Superior temporal gyrus (tissue), 1 donor: Measurements from ENCODE around the gene AGAP5.
A peak's percentile ranks its signal among the peaks of the same experiment; 100 is the strongest.

Experiments
- DNase-seq: peaks from one replicate; pipeline ENCODE4 v3.0.0-alpha.2; 2016; ENCODE audit errors: extremely low spot score

AGAP5 gene

GRCh38 chr10:73653701-73654100 is 44.2 kb downstream of the AGAP5 start:
- DNase-seq: no peak

GRCh38 chr10:73653195-73653594 is 44.7 kb downstream of the AGAP5 start:
- no peak for DNase-seq

GRCh38 chr10:73650537-73651331 is 47.2 kb downstream of the AGAP5 start:
- DNase-seq: peak; percentile 26

GRCh38 chr10:73649876-73650536 is 47.9 kb downstream of the AGAP5 start:
- DNase-seq: no peak

GRCh38 chr10:73648975-73649829 is 48.7 kb downstream of the AGAP5 start:
- DNase-seq: no peak

GRCh38 chr10:73647875-73648651 is 49.8 kb downstream of the AGAP5 start:
- DNase-seq: no peak

GRCh38 chr10:73647211-73647874 is 50.6 kb downstream of the AGAP5 start:
- peak; percentile 41 for DNase-seq

- no peak for DNase-seq
These were observed 51.3 kb downstream of the AGAP5 start for GRCh38 chr10:73646598-73647041.

GRCh38 chr10:73645251-73645650 is 52.7 kb downstream of the AGAP5 start:
- DNase-seq: no peak

- DNase-seq: no peak
These were observed 53.1 kb downstream of the AGAP5 start for GRCh38 chr10:73644767-73645166.

GRCh38 chr10:73644015-73644743 is 53.7 kb downstream of the AGAP5 start:
- peak; percentile 92 for DNase-seq

GRCh38 chr10:73643362-73643761 is 54.5 kb downstream of the AGAP5 start:
- no peak for DNase-seq

- no peak for DNase-seq
These were observed 56.4 kb downstream of the AGAP5 start, which contains the start of gene MYOZ1 for GRCh38 chr10:73641328-73642060. Gene MYOZ1 (minus strand): TSS chr10:73641474. CDS start chr10:73640017, 1,457 bp downstream.

- DNase-seq: no peak
These were observed 58.6 kb downstream of the AGAP5 start for GRCh38 chr10:73639286-73639685.

GRCh38 chr10:73635781-73636180 is 62.1 kb downstream of the AGAP5 start:
- no peak for DNase-seq

GRCh38 chr10:73634421-73634820 is 63.5 kb downstream of the AGAP5 start:
- no peak for DNase-seq

- no peak for DNase-seq
These were observed 68.7 kb downstream of the AGAP5 start for GRCh38 chr10:73629165-73629564.

- no peak for DNase-seq
These were observed 69.5 kb downstream of the AGAP5 start for GRCh38 chr10:73628405-73628804.

GRCh38 chr10:73627300-73627699 is 70.6 kb downstream of the AGAP5 start:
- DNase-seq: no peak
